Activated CD8-positive, alpha-beta memory T cell treated with anti-CD3 and anti-CD28 coated beads for 48 hours (primary cell): ENCODE data around the gene CFAP210.
"Not testable (repeated sequence)": the region's sequence is repeated elsewhere in the genome, so short reads cannot be mapped to it uniquely, and the experiment has no call there.

Source experiments
- DNase-seq, 3 experiments: peaks; one replicate each; pipeline ENCODE4 v3.0.0-alpha.2; 2020; ENCODE audit warnings: low read depth in 2 of 3, low spot score in 2 of 3

CFAP210 gene

GRCh38 chr2:169625781-169626180 lies 68.4 kb downstream of the CFAP210 start:
- no peak for DNase-seq

- DNase-seq = no peak
Measured at GRCh38 chr2:169623235-169623634, 71.0 kb downstream of the CFAP210 start.

- DNase-seq = no peak
Measured at GRCh38 chr2:169620509-169620908, 73.7 kb downstream of the CFAP210 start.

GRCh38 chr2:169619946-169620345 lies 74.3 kb downstream of the CFAP210 start:
- no peak for DNase-seq

- not testable (repeated sequence) for DNase-seq
Measured at GRCh38 chr2:169615982-169616381, 78.2 kb downstream of the CFAP210 start.

- DNase-seq = no peak
Measured at GRCh38 chr2:169613876-169614275, 80.3 kb downstream of the CFAP210 start.

- no peak for DNase-seq
Measured at GRCh38 chr2:169609264-169609663, 84.9 kb downstream of the CFAP210 start.

GRCh38 chr2:169599568-169599967 lies 94.6 kb downstream of the CFAP210 start:
- no peak for DNase-seq

- no peak for DNase-seq
Measured at GRCh38 chr2:169598982-169599381, 95.2 kb downstream of the CFAP210 start.

- not testable (repeated sequence) for DNase-seq
Measured at GRCh38 chr2:169596546-169596945, 97.7 kb downstream of the CFAP210 start.
